Stomach (tissue), 9 donors: ENCODE results near the gene HTD2. TPM values are rescaled to one million over a fixed set of nuclear protein-coding genes. Genes with fewer than 3 reads are reported as not detected.
"Not testable (repeated sequence)": the region's sequence is repeated elsewhere in the genome, so short reads cannot be mapped to it uniquely, and the experiment has no call there.

Source experiments
- DNase-seq, 2 donors: peaks; one replicate each; pipeline versions ENCODE4 v3.0.0 to v3.0.0-alpha.2; 2013 to 2019
- H3K27ac ChIP-seq, 5 donors: fragments of 200-600 bp in 4 of 5; sonication (generic) in 4 of 5; one replicate each; pipeline ENCODE4 v1.5.1; 2013 to 2019; ENCODE audit warnings: mild to moderate bottlenecking in 1 of 5, moderate library complexity in 1 of 5
- H3K27me3 ChIP-seq, 3 donors: fragments of 200-600 bp; sonication (generic); one replicate each; pipeline ENCODE4 v1.5.1; 2017 to 2019; ENCODE audit warnings: mixed run types in 1 of 3
- H3K36me3 ChIP-seq, 4 donors: fragments of 200-600 bp; sonication (generic); 1 replicate in 3 of 4; 2 replicates in 1 of 4; pipeline ENCODE4 v1.5.1; 2016 to 2019
- H3K4me1 ChIP-seq, 4 donors: fragments of 200-600 bp; sonication (generic); one replicate each; pipeline ENCODE4 v1.5.1; 2016 to 2019
- H3K4me3 ChIP-seq, 4 donors: fragments of 200-600 bp; sonication (generic) in 3 of 4; one replicate each; pipeline ENCODE4 v1.5.1; 2016 to 2019; ENCODE audit warnings: mild to moderate bottlenecking in 1 of 4
- H3K9me3 ChIP-seq, 4 donors: fragments of 200-600 bp; sonication (generic); one replicate each; pipeline ENCODE4 v1.5.1; 2016 to 2019
- CTCF ChIP-seq, 7 experiments: fragments of 450-650 bp in 4 of 7; fragments of 200-600 bp in 3 of 7; sonication (generic) in 3 of 7; IDR thresholded peaks; one replicate each; pipeline ENCODE4 v1.5.1; 2016 to 2019; ENCODE audit warnings: antibody characterized with exemption in 7 of 7, control low read depth in 2 of 7, mild to moderate bottlenecking in 1 of 7
- EP300 ChIP-seq: sonication (generic); formaldehyde crosslinking; IDR thresholded peaks from one replicate; pipeline ENCODE4 v1.6.1; 2017; ENCODE audit warnings: antibody characterized with exemption
- POLR2A ChIP-seq, 4 donors: fragments of 450-650 bp; IDR thresholded peaks; one replicate each; pipeline ENCODE4 v1.6.1; 2016; ENCODE audit warnings: antibody characterized with exemption in 4 of 4, control low read depth in 2 of 4, mild to moderate bottlenecking in 1 of 4, moderate library complexity in 1 of 4
- POLR2AphosphoS5 ChIP-seq, 3 donors: sonication (generic); formaldehyde crosslinking; IDR thresholded peaks; one replicate each; pipeline ENCODE4 v1.6.1; 2016; ENCODE audit warnings: antibody characterized with exemption in 3 of 3
- WGBS, 5 donors: extraction: QIAGEN DNeasy Blood & Tissue Kit in 3 of 5; methylation state at CpG; one replicate each; pipeline versions ENCODE4 v1.1.5 to v1.1.7; 2013 to 2018; 5-methylcytosine and 5-hydroxymethylcytosine counted together
- intact Hi-C: fragments of 100-400 bp; cut with DNase I; formaldehyde crosslinking; loops from one replicate; pipeline ENCODE4 v1.15.1; 2023; ENCODE audit warnings: low total_unique reads
- polyA plus RNA-seq, 3 donors: library from polyadenylated mRNA; stranded (reverse); fragments of 200-250 nt; gene quantifications; one replicate each; pipeline ENCODE4 v1.2.3, GENCODE V29; 2013
- total RNA-seq, 5 donors: library from RNA; depleted of rRNA; stranded (reverse); fragments of >200 nt; gene quantifications; one replicate each; pipeline versions ENCODE4 v1.1.0 to v1.2.3, GENCODE V29; 2014 to 2016
- donor health status: healthy with polysubstance abuse.
- donor health status: Bipolar disorder and iron deficiency.
- donor health status: healthy.

Gene HTD2
- total and polyA plus RNA-seq, 8 donors = 3.1 to 57.6 (median 7.0) TPM; not detected in 2

DNA sequence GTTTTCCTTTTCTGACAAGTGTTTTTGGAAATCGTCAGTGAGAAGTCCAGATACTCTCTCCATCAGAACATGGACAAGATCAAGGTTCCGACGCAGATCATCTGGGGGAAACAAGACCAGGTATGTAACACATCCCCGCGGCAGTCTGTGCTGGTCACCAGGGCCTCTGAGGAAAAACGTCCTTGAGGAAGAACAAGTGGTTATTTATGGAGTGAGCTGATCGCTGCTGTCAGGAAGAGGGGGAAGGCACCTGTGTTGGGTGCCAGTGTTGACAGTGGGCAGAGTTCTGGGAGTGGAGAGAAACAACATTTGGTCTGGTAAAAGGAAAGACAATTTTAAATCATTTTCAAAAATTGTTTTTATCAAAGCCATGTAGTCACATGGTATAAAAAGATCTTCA, 21.0 kb upstream of the HTD2 start:
- Histone ChIP-seq H3K4me1 (no peaks in the 10 kb centered on the region), H3K9me3 (no peaks in the 10 kb centered on the region), H3K27me3 (no peaks in the 10 kb centered on the region), H3K4me3 (no peak overlapping the region), H3K27ac (no peak overlapping the region), H3K36me3 (peaks cover 5 to 77% (median 69%) of the 10 kb centered on the region in 4 donors)
- no peak for TF ChIP-seq CTCF (IDR thresholded peaks at IDR 0.05)
- TF ChIP-seq POLR2AphosphoS5 (IDR thresholded peaks at IDR 0.05) = no peak
- no peak for TF ChIP-seq EP300
- no peak for TF ChIP-seq POLR2A (IDR thresholded peaks at IDR 0.05)
- no peak for DNase-seq
- WGBS, 5 donors = 87 to 90% (median 90%) methylated on average over 7 of the region's 7 CpGs
- intact Hi-C loops = no loop called here

DNA sequence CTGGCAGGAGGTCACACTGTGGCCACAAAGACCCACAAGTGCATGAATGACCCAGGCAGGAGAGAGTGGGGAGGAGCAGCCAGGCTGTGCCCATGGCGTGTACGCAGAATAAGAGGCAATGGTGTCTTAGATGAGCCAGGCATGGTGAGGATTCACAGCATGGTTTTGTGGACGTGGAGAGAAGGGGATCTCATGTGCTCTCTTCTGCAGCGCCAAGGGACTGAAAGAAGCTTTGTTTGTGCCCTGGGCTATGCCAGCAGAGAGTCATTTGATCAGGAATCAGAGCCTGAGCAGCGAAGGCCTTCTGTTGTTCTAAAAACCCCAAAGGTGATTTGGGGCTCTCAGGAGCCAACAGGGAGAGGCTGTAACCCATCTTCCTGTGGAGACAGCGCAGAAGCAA, 19.0 kb upstream of the HTD2 start:
- H3K4me1 ChIP-seq = no peaks in the 10 kb centered on the region
- H3K27me3 ChIP-seq = no peaks in the 10 kb centered on the region
- H3K36me3 ChIP-seq = peaks cover 5 to 57% (median 50%) of the 10 kb centered on the region in 4 donors
- 90 to 96% (median 93%) methylated on average over 6 of the region's 6 CpGs for WGBS, 5 donors
- intact Hi-C loops = no loop called here
- H3K9me3 ChIP-seq = no peaks in the 10 kb centered on the region
- no peak overlapping the region for H3K27ac ChIP-seq
- DNase-seq = no peak
- no peak overlapping the region for H3K4me3 ChIP-seq
- no peak for TF ChIP-seq POLR2A (IDR thresholded peaks at IDR 0.05)

GRCh38 chr3:58288011-58288728, 18.1 kb upstream of the HTD2 start:
- 81 to 85% (median 82%) methylated on average over 4 of the region's 4 CpGs for WGBS, 5 donors
- H3K27ac ChIP-seq = no peak overlapping the region

DNA sequence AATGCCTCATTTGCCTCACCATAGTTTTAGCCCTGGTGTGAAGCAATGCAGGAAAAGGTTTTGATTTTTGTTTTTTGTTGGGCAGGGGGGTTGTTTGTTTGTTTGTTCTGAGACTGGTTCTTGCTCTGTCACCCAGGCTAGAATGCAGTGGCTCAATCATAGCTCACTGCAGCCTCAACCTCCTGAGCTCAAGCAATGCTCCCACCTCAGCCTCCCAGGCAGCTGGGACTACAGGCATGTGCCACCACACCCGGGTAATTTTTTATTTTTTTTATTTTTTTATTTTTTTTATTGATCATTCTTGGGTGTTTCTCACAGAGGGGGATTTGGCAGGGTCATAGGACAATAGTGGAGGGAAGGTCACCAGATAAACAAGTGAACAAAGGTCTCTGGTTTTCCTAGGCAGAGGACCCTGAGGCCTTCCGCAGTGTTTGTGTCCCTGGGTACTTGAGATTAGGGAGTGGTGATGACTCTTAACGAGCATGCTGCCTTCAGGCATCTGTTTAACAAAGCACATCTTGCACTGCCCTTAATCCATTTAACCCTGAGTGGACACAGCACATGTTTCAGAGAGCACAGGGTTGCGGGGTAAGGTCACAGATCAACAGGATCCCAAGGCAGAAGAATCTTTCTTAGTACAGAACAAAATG, 17.2 kb upstream of the HTD2 start:
- H3K9me3 ChIP-seq, H3K4me1 ChIP-seq, DNase-seq, H3K27ac ChIP-seq, H3K27me3 ChIP-seq, H3K4me3 ChIP-seq, intact Hi-C loops: not testable (repeated sequence)
- peaks cover 5 to 60% (median 47%) of the 10 kb centered on the region in 4 donors for H3K36me3 ChIP-seq
- WGBS, 5 donors = 81 to 98% (median 95%) methylated on average over 3 to 4 of the region's 4 CpGs

More at GRCh38 chr3:58288011-58288728, 18.1 kb upstream of the HTD2 start:
- TF ChIP-seq CTCF (IDR thresholded peaks at IDR 0.05) (no peak), EP300 (no peak), POLR2A (IDR thresholded peaks at IDR 0.05) (no peak), POLR2AphosphoS5 (IDR thresholded peaks at IDR 0.05) (no peak)
- intact Hi-C loops = no loop called here
- no peaks in the 10 kb centered on the region for H3K27me3 ChIP-seq
- H3K9me3 ChIP-seq = no peaks in the 10 kb centered on the region
- H3K36me3 ChIP-seq = peaks cover 5 to 54% (median 45%) of the 10 kb centered on the region in 4 donors
- H3K4me3 ChIP-seq = no peak overlapping the region
- DNase-seq = no peak
- no peaks in the 10 kb centered on the region for H3K4me1 ChIP-seq

- H3K4me3 ChIP-seq, H3K9me3 ChIP-seq, H3K27me3 ChIP-seq, H3K27ac ChIP-seq, H3K4me1 ChIP-seq, DNase-seq: not testable (repeated sequence)
- WGBS, 5 donors = 97 to 98% (median 97%) methylated on average over 6 to 25 of the region's 33 CpGs; no CpG with 5 or more reads in 1 of the 5 donors
- H3K36me3 ChIP-seq = peaks cover 5 to 49% (median 36%) of the 10 kb centered on the region in 4 donors
- intact Hi-C loops = loop anchor here (10.0 kb wide), 1 partner anchor 56 kb away; the partner anchor contains the start of gene ABHD6
These were observed 15.9 kb upstream of the HTD2 start for GRCh38 chr3:58290446-58290845.
